Measurements from ENCODE around the gene EGFL7.

DNA sequence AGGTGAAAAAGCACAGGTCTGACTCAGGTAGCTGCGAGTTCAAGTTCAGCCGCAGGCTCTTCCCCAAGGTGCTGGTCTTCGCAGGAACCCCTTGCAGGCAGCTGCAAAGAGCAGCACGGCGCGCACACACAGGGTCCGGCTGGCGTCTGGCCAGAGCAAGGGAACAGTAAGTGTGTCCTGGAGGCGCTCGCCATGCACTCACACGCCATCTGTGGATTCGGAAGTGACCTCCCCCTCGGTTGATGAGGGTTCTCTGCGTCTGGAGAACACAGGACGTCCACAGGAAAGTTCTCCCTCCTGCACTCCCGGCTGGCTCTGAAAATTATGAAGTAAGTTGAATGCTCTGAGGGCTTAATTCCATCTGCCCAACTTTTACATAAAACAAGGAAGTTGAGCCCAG, 14.0 kb upstream of the EGFL7 start:
- TF ChIP-seq LEF1 (IDR thresholded peaks at IDR 0.05; ENCODE audit: borderline replicate concordance) = no peak
- TF ChIP-seq, protein P1, sequence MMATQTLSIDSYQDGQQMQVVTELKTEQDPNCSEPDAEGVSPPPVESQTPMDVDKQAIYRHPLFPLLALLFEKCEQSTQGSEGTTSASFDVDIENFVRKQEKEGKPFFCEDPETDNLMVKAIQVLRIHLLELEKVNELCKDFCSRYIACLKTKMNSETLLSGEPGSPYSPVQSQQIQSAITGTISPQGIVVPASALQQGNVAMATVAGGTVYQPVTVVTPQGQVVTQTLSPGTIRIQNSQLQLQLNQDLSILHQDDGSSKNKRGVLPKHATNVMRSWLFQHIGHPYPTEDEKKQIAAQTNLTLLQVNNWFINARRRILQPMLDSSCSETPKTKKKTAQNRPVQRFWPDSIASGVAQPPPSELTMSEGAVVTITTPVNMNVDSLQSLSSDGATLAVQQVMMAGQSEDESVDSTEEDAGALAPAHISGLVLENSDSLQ (IDR thresholded peaks at IDR 0.05) = no peak
- TF ChIP-seq SUZ12 (IDR thresholded peaks at IDR 0.05) = no peak
- TF ChIP-seq ELF4 (IDR thresholded peaks at IDR 0.05) = no peak
- TF ChIP-seq SP1 (IDR thresholded peaks at IDR 0.05) = no peak
- TF ChIP-seq FOXK2 (IDR thresholded peaks at IDR 0.05) = no peak
- no peak for TF ChIP-seq NFRKB (IDR thresholded peaks at IDR 0.05)

Measured in HEK293T (cell line).